Activated T-cell treated with anti-CD3 and anti-CD28 coated beads, Interleukin-2, amount 50 U/mL, for 4 hours (primary cell): ENCODE measurements around the gene GNPTG. TPM values are rescaled to one million over a fixed set of nuclear protein-coding genes. Genes with fewer than 3 reads are reported as not detected.

Experiments used
- ATAC-seq, 2 donors: fragments of 200-7000 bp; cut with Tn5 transposase; one replicate each; pipeline ENCODE4 v1.10.0; 2021
- DNase-seq: peaks from one replicate; pipeline ENCODE4 v3.0.0-alpha.2; 2020
- H3K27me3 Mint-ChIP-seq: one replicate; pipeline ENCODE4 v1.8.0; 2021; ENCODE audit warnings: low read depth, mixed read lengths
- H3K36me3 Mint-ChIP-seq: one replicate; pipeline ENCODE4 v1.8.0; 2022; ENCODE audit warnings: mixed read lengths; ENCODE audit not compliant: insufficient read depth
- H3K4me1 Mint-ChIP-seq: one replicate; pipeline ENCODE4 v1.8.0; 2021; ENCODE audit warnings: low read depth, mixed read lengths
- H3K4me3 Mint-ChIP-seq: one replicate; pipeline ENCODE4 v1.8.0; 2021; ENCODE audit warnings: mild to moderate bottlenecking, moderate library complexity, mixed read lengths
- H3K9me3 Mint-ChIP-seq: one replicate; pipeline ENCODE4 v1.8.0; 2021; ENCODE audit warnings: mixed read lengths
- total RNA-seq, 3 donors: library from RNA; stranded (reverse); gene quantifications; one replicate each; pipeline ENCODE4 v1.2.1, GENCODE V29; 2021

GNPTG gene
- 10 to 100 TPM; 21.8 to 27.4 (median 23.1) TPM for total RNA-seq

GRCh38 chr16:1351582-1352362 lies at the start of gene GNPTG, which contains the start of gene TSR3:
TSS of gene GNPTG (plus strand) at chr16:1351931. CDS start at chr16:1351966, 35 bp downstream.
TSS of gene TSR3 (minus strand) at chr16:1351878. CDS start at chr16:1351804, 74 bp downstream.
- DNase-seq = peak; percentile 77
- H3K27me3 Mint-ChIP-seq = no peaks in the 10 kb centered on the region
- ATAC-seq = peak; percentile 93
- no peaks in the 10 kb centered on the region for H3K36me3 Mint-ChIP-seq
- H3K9me3 Mint-ChIP-seq = no peaks in the 10 kb centered on the region
- H3K4me1 Mint-ChIP-seq = peaks cover 30% of the 10 kb centered on the region
- H3K4me3 Mint-ChIP-seq = peak within 1 kb of the TSS; percentile 82

GRCh38 chr16:1305823-1306222 lies 45.9 kb upstream of the GNPTG start:
- H3K27me3 Mint-ChIP-seq = no peaks in the 10 kb centered on the region
- H3K9me3 Mint-ChIP-seq = no peaks in the 10 kb centered on the region
- H3K4me1 Mint-ChIP-seq = peaks cover 30% of the 10 kb centered on the region
- peaks cover 8% of the 10 kb centered on the region for H3K36me3 Mint-ChIP-seq
- H3K4me3 Mint-ChIP-seq = no peak overlapping the region
- ATAC-seq (no peak), DNase-seq (no peak)

DNA sequence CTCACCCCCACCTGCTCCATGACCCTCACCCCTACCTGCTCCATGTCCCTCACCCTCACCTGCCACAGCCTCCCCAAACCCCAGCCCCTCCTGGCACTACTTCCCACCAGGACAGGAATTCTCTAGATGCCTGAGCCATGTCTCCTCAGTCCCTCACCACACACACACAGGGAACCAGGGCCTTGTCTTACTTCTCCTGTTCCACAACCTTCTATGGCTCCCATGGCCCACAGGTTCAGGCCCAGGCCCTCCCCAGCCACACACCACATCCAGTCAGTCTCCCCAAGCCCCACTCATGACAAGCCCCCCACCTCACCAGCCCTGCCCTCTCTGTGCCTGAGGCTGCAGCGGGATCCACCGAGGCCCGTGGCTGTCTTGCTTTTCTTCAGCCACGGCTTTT lies 45.4 kb upstream of the GNPTG start:
- ATAC-seq (no peak), DNase-seq (no peak)
- Mint-ChIP-seq H3K4me1 (peaks cover 35% of the 10 kb centered on the region), H3K27me3 (no peaks in the 10 kb centered on the region), H3K4me3 (no peak overlapping the region), H3K36me3 (peaks cover 8% of the 10 kb centered on the region), H3K9me3 (no peaks in the 10 kb centered on the region)

GRCh38 chr16:1308036-1308976 lies 43.4 kb upstream of the GNPTG start:
- DNase-seq = no peak

GRCh38 chr16:1308977-1309885 lies 42.5 kb upstream of the GNPTG start, which contains the start of gene UBE2I:
TSS of gene UBE2I (plus strand) at chr16:1309636. CDS start at chr16:1314031, 4,395 bp downstream.
- Mint-ChIP-seq H3K4me1 (peaks cover 46% of the 10 kb centered on the region), H3K36me3 (peaks cover 11% of the 10 kb centered on the region), H3K27me3 (no peaks in the 10 kb centered on the region), H3K9me3 (no peaks in the 10 kb centered on the region), H3K4me3 (peak within 1 kb of the TSS; percentile 99)
- DNase-seq = peak; percentile 96
- peak; percentile 73 to 75 for ATAC-seq

More at GRCh38 chr16:1308036-1308976, 43.4 kb upstream of the GNPTG start:
- H3K27me3 Mint-ChIP-seq = no peaks in the 10 kb centered on the region
- H3K4me1 Mint-ChIP-seq = peaks cover 46% of the 10 kb centered on the region
- H3K9me3 Mint-ChIP-seq = no peaks in the 10 kb centered on the region
- H3K36me3 Mint-ChIP-seq = peaks cover 11% of the 10 kb centered on the region
- H3K4me3 Mint-ChIP-seq = peak overlapping the region; percentile 86
- ATAC-seq = peak; percentile 5 to 7

DNA sequence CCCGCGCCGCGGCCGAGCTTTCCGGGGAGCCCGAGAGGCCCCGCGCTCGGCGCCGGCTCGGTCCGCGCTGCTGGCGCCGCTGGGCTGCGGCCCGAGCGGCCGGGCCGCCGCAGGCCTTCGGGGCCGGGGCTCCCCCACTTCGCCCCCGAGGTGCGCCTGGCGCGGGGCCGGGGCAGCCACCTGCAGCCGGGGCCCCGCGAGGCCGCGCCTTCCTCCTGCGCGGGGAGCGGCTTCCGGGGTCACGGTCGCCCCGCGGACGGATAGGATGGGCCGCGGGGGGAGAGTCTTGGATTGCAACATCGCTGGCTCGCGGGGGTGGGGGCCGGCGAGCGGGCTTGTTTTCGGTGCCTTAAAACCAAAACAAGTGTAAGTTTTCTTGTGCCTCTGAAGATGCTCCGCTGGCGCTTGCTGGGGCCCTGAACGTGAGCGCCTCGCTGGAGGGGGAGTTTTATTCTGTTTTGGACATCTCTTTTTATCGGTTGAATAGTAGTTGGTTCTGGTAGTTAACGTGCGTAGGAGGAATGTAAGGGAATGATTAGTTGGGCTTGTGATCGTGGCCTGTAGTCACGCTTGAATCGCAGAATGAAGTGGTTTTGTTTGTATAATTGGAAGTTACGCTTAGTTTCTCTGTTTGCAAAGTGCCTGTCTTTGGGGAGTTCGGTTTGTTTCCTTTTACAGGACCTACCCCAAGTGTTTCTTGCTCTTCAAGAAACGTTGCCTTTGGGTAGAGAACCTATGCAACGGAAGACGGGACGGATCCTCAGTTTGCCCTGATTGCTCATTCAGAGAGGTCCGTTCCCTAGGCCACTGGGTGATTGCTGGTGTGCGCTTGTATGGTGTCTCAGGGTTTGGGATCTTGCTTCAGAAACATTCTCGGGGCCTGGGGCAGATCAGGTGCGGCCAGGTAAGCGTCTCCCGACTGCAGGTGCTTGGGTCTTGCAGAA lies 41.6 kb upstream of the GNPTG start:
- H3K27me3 Mint-ChIP-seq = no peaks in the 10 kb centered on the region
- ATAC-seq (peak; percentile 36 to 40), DNase-seq (peak; percentile 38)
- peak overlapping the region; percentile 99 for H3K4me3 Mint-ChIP-seq
- no peaks in the 10 kb centered on the region for H3K9me3 Mint-ChIP-seq
- H3K36me3 Mint-ChIP-seq = peaks cover 11% of the 10 kb centered on the region
- peaks cover 45% of the 10 kb centered on the region for H3K4me1 Mint-ChIP-seq

DNA sequence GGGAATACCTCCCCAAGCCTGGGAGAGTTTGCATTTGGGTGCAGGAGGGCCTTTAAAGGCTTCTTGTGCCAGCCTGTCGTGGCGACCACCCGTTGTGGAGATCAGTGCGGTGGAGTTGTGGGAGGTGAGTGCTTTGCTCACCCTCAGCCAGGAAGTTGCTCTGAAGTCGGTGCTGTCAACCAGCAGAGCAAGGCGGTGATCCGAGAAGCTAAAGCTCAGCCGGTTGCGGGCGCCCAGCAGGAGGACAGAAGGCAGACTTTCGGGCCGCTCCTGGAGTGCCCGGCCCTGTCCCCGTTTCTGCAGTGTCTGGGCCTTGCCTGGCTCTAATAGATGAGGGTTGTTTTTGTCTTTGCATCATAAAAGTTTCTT lies 40.9 kb upstream of the GNPTG start:
- peaks cover 45% of the 10 kb centered on the region for H3K4me1 Mint-ChIP-seq
- DNase-seq (no peak), ATAC-seq (no peak)
- peak overlapping the region; percentile 99 for H3K4me3 Mint-ChIP-seq
- H3K9me3 Mint-ChIP-seq = no peaks in the 10 kb centered on the region
- peaks cover 15% of the 10 kb centered on the region for H3K36me3 Mint-ChIP-seq
- H3K27me3 Mint-ChIP-seq = no peaks in the 10 kb centered on the region

GRCh38 chr16:1311212-1311737 lies 40.5 kb upstream of the GNPTG start:
- peak overlapping the region; percentile 99 for H3K4me3 Mint-ChIP-seq

DNA sequence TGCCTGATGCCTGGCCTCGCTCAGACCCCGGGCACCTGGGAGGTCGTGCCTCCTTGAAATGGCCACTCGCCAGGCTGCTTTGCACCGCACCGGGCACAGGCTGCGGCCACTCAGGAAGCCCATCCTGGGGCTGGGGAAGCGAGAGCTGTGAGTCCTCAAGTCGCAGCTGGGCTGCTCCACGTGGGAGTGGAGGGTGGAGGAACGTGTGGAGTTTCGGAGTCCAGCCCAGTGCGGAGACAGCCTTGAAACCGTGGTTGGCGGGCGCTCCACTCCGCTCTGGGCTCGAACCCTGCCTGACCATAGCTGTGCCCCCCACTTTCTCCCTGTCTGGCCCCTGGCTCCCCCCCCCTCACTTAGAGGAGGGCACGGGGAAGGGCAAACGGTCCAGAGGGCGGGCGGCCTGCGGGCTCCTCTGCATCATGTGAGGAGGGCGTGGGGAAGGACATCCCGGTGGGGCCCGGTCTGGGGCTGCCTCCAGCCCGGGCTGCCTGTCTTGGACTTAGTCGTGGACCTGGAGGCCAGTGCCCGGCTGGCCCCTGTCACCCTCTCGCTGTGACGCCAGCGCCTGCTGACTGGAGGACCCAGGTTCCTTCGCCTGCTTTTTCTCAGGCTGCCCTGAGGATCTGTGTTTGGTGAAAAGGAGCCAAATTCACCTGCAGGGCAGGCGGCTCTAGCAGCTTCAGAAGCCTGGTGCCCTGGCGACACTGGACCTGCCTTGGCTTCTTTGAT lies 39.8 kb upstream of the GNPTG start:
- Mint-ChIP-seq H3K4me3 (peak overlapping the region; percentile 99), H3K36me3 (peaks cover 26% of the 10 kb centered on the region), H3K9me3 (no peaks in the 10 kb centered on the region), H3K4me1 (peaks cover 42% of the 10 kb centered on the region), H3K27me3 (no peaks in the 10 kb centered on the region)
- no peak for ATAC-seq
- no peak for DNase-seq

More at GRCh38 chr16:1311212-1311737, 40.5 kb upstream of the GNPTG start:
- H3K27me3 Mint-ChIP-seq = no peaks in the 10 kb centered on the region
- H3K4me1 Mint-ChIP-seq = peaks cover 44% of the 10 kb centered on the region
- DNase-seq = no peak
- no peaks in the 10 kb centered on the region for H3K9me3 Mint-ChIP-seq
- peaks cover 20% of the 10 kb centered on the region for H3K36me3 Mint-ChIP-seq
- ATAC-seq = no peak

- H3K4me1 Mint-ChIP-seq = peaks cover 42% of the 10 kb centered on the region
- H3K36me3 Mint-ChIP-seq = peaks cover 26% of the 10 kb centered on the region
- no peak for DNase-seq
- no peaks in the 10 kb centered on the region for H3K27me3 Mint-ChIP-seq
- H3K9me3 Mint-ChIP-seq = no peaks in the 10 kb centered on the region
- ATAC-seq = no peak
- H3K4me3 Mint-ChIP-seq = peak overlapping the region; percentile 60
These were observed 39.3 kb upstream of the GNPTG start for GRCh38 chr16:1312467-1312816.

GRCh38 chr16:1312903-1313302 lies 38.8 kb upstream of the GNPTG start:
- H3K36me3 Mint-ChIP-seq = peaks cover 27% of the 10 kb centered on the region
- no peak for ATAC-seq

DNA sequence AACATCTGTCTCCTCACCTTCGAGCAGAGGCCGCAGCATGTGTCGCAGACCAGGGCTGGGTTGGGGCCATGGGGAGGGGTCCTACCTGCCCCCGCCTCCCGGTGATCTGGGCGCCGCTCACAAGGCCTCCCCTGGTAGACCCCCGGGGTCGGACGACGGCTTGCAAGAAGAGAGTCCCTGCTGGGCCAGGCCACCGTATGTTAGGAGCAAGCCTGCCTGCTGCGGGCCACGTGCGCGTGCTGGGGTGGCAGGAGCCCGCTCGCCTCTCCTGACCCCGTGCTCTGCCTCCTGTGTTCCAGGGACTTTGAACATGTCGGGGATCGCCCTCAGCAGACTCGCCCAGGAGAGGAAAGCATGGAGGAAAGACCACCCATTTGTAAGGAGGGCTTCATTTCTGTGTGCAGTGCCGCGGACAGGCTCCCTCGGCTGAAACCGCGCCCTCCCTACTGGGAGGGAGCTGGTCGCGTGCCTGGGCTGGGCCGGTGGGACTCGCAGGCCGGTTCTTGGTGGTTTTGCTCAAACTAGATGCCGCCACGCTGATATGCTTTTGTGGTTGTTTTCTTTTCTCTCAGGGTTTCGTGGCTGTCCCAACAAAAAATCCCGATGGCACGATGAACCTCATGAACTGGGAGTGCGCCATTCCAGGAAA lies 37.9 kb upstream of the GNPTG start:
- H3K36me3 Mint-ChIP-seq = peaks cover 33% of the 10 kb centered on the region
- H3K9me3 Mint-ChIP-seq = no peaks in the 10 kb centered on the region
- ATAC-seq (no peak), DNase-seq (no peak)
- H3K27me3 Mint-ChIP-seq = no peaks in the 10 kb centered on the region
- H3K4me3 Mint-ChIP-seq = no peak overlapping the region
- peaks cover 42% of the 10 kb centered on the region for H3K4me1 Mint-ChIP-seq

More at GRCh38 chr16:1312903-1313302, 38.8 kb upstream of the GNPTG start:
- Mint-ChIP-seq H3K27me3 (no peaks in the 10 kb centered on the region), H3K4me3 (peak overlapping the region; percentile 60), H3K4me1 (peaks cover 42% of the 10 kb centered on the region), H3K9me3 (no peaks in the 10 kb centered on the region)
- no peak for DNase-seq
